ENCODE measurements around the gene HDAC4.

Gene HDAC4

GRCh38 chr2:239102266-239102665 lies 298.6 kb downstream of the HDAC4 start:
- peaks cover 65% of the 10 kb centered on the region for H3K36me3 ChIP-seq (ENCODE audit: control insufficient read depth, insufficient read depth, low read length)
- no peak overlapping the region for H3K27ac ChIP-seq (ENCODE audit: insufficient read depth, low read length, poor library complexity, severe bottlenecking)
- no peak overlapping the region for H3K4me3 ChIP-seq (ENCODE audit: insufficient read depth, low read depth, low read length, poor library complexity, severe bottlenecking)
- no peak for DNase-seq
- H3K27me3 ChIP-seq (replicated peaks; ENCODE audit: control insufficient read depth, insufficient read depth, low read length, poor library complexity, severe bottlenecking) = no peaks in the 10 kb centered on the region
- H3K9me3 ChIP-seq (ENCODE audit: control insufficient read depth, low read length) = no peaks in the 10 kb centered on the region
- H3K4me1 ChIP-seq (ENCODE audit: control insufficient read depth, insufficient read depth, low read length, poor library complexity, severe bottlenecking) = no peaks in the 10 kb centered on the region

GRCh38 chr2:239101807-239102206 lies 299.0 kb downstream of the HDAC4 start:
- Histone ChIP-seq H3K9me3 (ENCODE audit: control insufficient read depth, low read length) (no peaks in the 10 kb centered on the region), H3K36me3 (ENCODE audit: control insufficient read depth, insufficient read depth, low read length) (peaks cover 61% of the 10 kb centered on the region), H3K27ac (ENCODE audit: insufficient read depth, low read length, poor library complexity, severe bottlenecking) (no peak overlapping the region), H3K27me3 (replicated peaks; ENCODE audit: control insufficient read depth, insufficient read depth, low read length, poor library complexity, severe bottlenecking) (no peaks in the 10 kb centered on the region), H3K4me3 (ENCODE audit: insufficient read depth, low read depth, low read length, poor library complexity, severe bottlenecking) (no peak overlapping the region), H3K4me1 (ENCODE audit: control insufficient read depth, insufficient read depth, low read length, poor library complexity, severe bottlenecking) (no peaks in the 10 kb centered on the region)
- no peak for DNase-seq

GRCh38 chr2:239101071-239101470 lies 299.7 kb downstream of the HDAC4 start:
- H3K27ac ChIP-seq (ENCODE audit: insufficient read depth, low read length, poor library complexity, severe bottlenecking) = no peak overlapping the region
- H3K36me3 ChIP-seq (ENCODE audit: control insufficient read depth, insufficient read depth, low read length) = peaks cover 54% of the 10 kb centered on the region
- H3K9me3 ChIP-seq (ENCODE audit: control insufficient read depth, low read length) = no peaks in the 10 kb centered on the region
- no peaks in the 10 kb centered on the region for H3K27me3 ChIP-seq (replicated peaks; ENCODE audit: control insufficient read depth, insufficient read depth, low read length, poor library complexity, severe bottlenecking)
- no peaks in the 10 kb centered on the region for H3K4me1 ChIP-seq (ENCODE audit: control insufficient read depth, insufficient read depth, low read length, poor library complexity, severe bottlenecking)
- no peak for DNase-seq
- H3K4me3 ChIP-seq (ENCODE audit: insufficient read depth, low read depth, low read length, poor library complexity, severe bottlenecking) = no peak overlapping the region

GRCh38 chr2:239099474-239099873 lies 301.3 kb downstream of the HDAC4 start:
- Histone ChIP-seq H3K27me3 (replicated peaks; ENCODE audit: control insufficient read depth, insufficient read depth, low read length, poor library complexity, severe bottlenecking) (no peaks in the 10 kb centered on the region), H3K36me3 (ENCODE audit: control insufficient read depth, insufficient read depth, low read length) (peaks cover 56% of the 10 kb centered on the region), H3K4me1 (ENCODE audit: control insufficient read depth, insufficient read depth, low read length, poor library complexity, severe bottlenecking) (no peaks in the 10 kb centered on the region), H3K4me3 (ENCODE audit: insufficient read depth, low read depth, low read length, poor library complexity, severe bottlenecking) (no peak overlapping the region), H3K27ac (ENCODE audit: insufficient read depth, low read length, poor library complexity, severe bottlenecking) (no peak overlapping the region), H3K9me3 (ENCODE audit: control insufficient read depth, low read length) (no peaks in the 10 kb centered on the region)
- DNase-seq = no peak

- no peak overlapping the region for H3K27ac ChIP-seq (ENCODE audit: insufficient read depth, low read length, poor library complexity, severe bottlenecking)
- no peak for DNase-seq
- H3K4me1 ChIP-seq (ENCODE audit: control insufficient read depth, insufficient read depth, low read length, poor library complexity, severe bottlenecking) = no peaks in the 10 kb centered on the region
- H3K27me3 ChIP-seq (replicated peaks; ENCODE audit: control insufficient read depth, insufficient read depth, low read length, poor library complexity, severe bottlenecking) = no peaks in the 10 kb centered on the region
- H3K36me3 ChIP-seq (ENCODE audit: control insufficient read depth, insufficient read depth, low read length) = peaks cover 56% of the 10 kb centered on the region
- H3K4me3 ChIP-seq (ENCODE audit: insufficient read depth, low read depth, low read length, poor library complexity, severe bottlenecking) = no peak overlapping the region
- no peaks in the 10 kb centered on the region for H3K9me3 ChIP-seq (ENCODE audit: control insufficient read depth, low read length)
Measured at GRCh38 chr2:239098288-239098970, 302.4 kb downstream of the HDAC4 start.

GRCh38 chr2:239097428-239097696 lies 303.5 kb downstream of the HDAC4 start:
- H3K27ac ChIP-seq (ENCODE audit: insufficient read depth, low read length, poor library complexity, severe bottlenecking) = no peak overlapping the region
- no peaks in the 10 kb centered on the region for H3K4me1 ChIP-seq (ENCODE audit: control insufficient read depth, insufficient read depth, low read length, poor library complexity, severe bottlenecking)
- H3K36me3 ChIP-seq (ENCODE audit: control insufficient read depth, insufficient read depth, low read length) = peaks cover 45% of the 10 kb centered on the region
- DNase-seq = no peak
- H3K4me3 ChIP-seq (ENCODE audit: insufficient read depth, low read depth, low read length, poor library complexity, severe bottlenecking) = no peak overlapping the region
- H3K9me3 ChIP-seq (ENCODE audit: control insufficient read depth, low read length) = no peaks in the 10 kb centered on the region
- no peaks in the 10 kb centered on the region for H3K27me3 ChIP-seq (replicated peaks; ENCODE audit: control insufficient read depth, insufficient read depth, low read length, poor library complexity, severe bottlenecking)

- Histone ChIP-seq H3K9me3 (ENCODE audit: control insufficient read depth, low read length) (no peaks in the 10 kb centered on the region), H3K4me3 (ENCODE audit: insufficient read depth, low read depth, low read length, poor library complexity, severe bottlenecking) (no peak overlapping the region), H3K4me1 (ENCODE audit: control insufficient read depth, insufficient read depth, low read length, poor library complexity, severe bottlenecking) (no peaks in the 10 kb centered on the region), H3K27me3 (replicated peaks; ENCODE audit: control insufficient read depth, insufficient read depth, low read length, poor library complexity, severe bottlenecking) (no peaks in the 10 kb centered on the region), H3K27ac (ENCODE audit: insufficient read depth, low read length, poor library complexity, severe bottlenecking) (no peak overlapping the region), H3K36me3 (ENCODE audit: control insufficient read depth, insufficient read depth, low read length) (peaks cover 40% of the 10 kb centered on the region)
- DNase-seq = no peak
Measured at GRCh38 chr2:239096676-239097427, 304.0 kb downstream of the HDAC4 start.

GRCh38 chr2:239095460-239096081 lies 305.2 kb downstream of the HDAC4 start:
- H3K9me3 ChIP-seq (ENCODE audit: control insufficient read depth, low read length) = no peaks in the 10 kb centered on the region
- H3K4me1 ChIP-seq (ENCODE audit: control insufficient read depth, insufficient read depth, low read length, poor library complexity, severe bottlenecking) = no peaks in the 10 kb centered on the region
- no peak for DNase-seq
- no peak overlapping the region for H3K4me3 ChIP-seq (ENCODE audit: insufficient read depth, low read depth, low read length, poor library complexity, severe bottlenecking)
- no peaks in the 10 kb centered on the region for H3K27me3 ChIP-seq (replicated peaks; ENCODE audit: control insufficient read depth, insufficient read depth, low read length, poor library complexity, severe bottlenecking)
- H3K36me3 ChIP-seq (ENCODE audit: control insufficient read depth, insufficient read depth, low read length) = peaks cover 30% of the 10 kb centered on the region
- no peak overlapping the region for H3K27ac ChIP-seq (ENCODE audit: insufficient read depth, low read length, poor library complexity, severe bottlenecking)

- Histone ChIP-seq H3K9me3 (ENCODE audit: control insufficient read depth, low read length) (no peaks in the 10 kb centered on the region), H3K27me3 (replicated peaks; ENCODE audit: control insufficient read depth, insufficient read depth, low read length, poor library complexity, severe bottlenecking) (no peaks in the 10 kb centered on the region), H3K36me3 (ENCODE audit: control insufficient read depth, insufficient read depth, low read length) (peaks cover 23% of the 10 kb centered on the region), H3K4me1 (ENCODE audit: control insufficient read depth, insufficient read depth, low read length, poor library complexity, severe bottlenecking) (no peaks in the 10 kb centered on the region), H3K4me3 (ENCODE audit: insufficient read depth, low read depth, low read length, poor library complexity, severe bottlenecking) (no peak overlapping the region), H3K27ac (ENCODE audit: insufficient read depth, low read length, poor library complexity, severe bottlenecking) (no peak overlapping the region)
- no peak for DNase-seq
Measured at GRCh38 chr2:239094867-239095266, 306.0 kb downstream of the HDAC4 start.

GRCh38 chr2:239093952-239094351 lies 306.9 kb downstream of the HDAC4 start:
- no peak overlapping the region for H3K4me3 ChIP-seq (ENCODE audit: insufficient read depth, low read depth, low read length, poor library complexity, severe bottlenecking)
- no peaks in the 10 kb centered on the region for H3K4me1 ChIP-seq (ENCODE audit: control insufficient read depth, insufficient read depth, low read length, poor library complexity, severe bottlenecking)
- no peak overlapping the region for H3K27ac ChIP-seq (ENCODE audit: insufficient read depth, low read length, poor library complexity, severe bottlenecking)
- DNase-seq = no peak
- peaks cover 20% of the 10 kb centered on the region for H3K36me3 ChIP-seq (ENCODE audit: control insufficient read depth, insufficient read depth, low read length)
- H3K9me3 ChIP-seq (ENCODE audit: control insufficient read depth, low read length) = no peaks in the 10 kb centered on the region
- no peaks in the 10 kb centered on the region for H3K27me3 ChIP-seq (replicated peaks; ENCODE audit: control insufficient read depth, insufficient read depth, low read length, poor library complexity, severe bottlenecking)
